ENCODE results near the gene EBF3. TPM values are rescaled to one million over a fixed set of nuclear protein-coding genes. Genes with fewer than 3 reads are reported as not detected.

The EBF3 gene
- total RNA-seq, 1 donor from 2014 or later, result 21.9 TPM

- DNase-seq (ENCODE audit: low read depth), result no peak
Observed at GRCh38 chr10:129855836-129856563, 108.1 kb downstream of the EBF3 start.

GRCh38 chr10:129854796-129855705 is 109.0 kb downstream of the EBF3 start:
- no peak for DNase-seq (ENCODE audit: low read depth)

- DNase-seq (ENCODE audit: low read depth), result no peak
Observed at GRCh38 chr10:129854158-129854557, 109.9 kb downstream of the EBF3 start.

- DNase-seq (ENCODE audit: low read depth), result peak; percentile 28
Observed at GRCh38 chr10:129853562-129853903, 110.5 kb downstream of the EBF3 start.

GRCh38 chr10:129852829-129853561 is 111.1 kb downstream of the EBF3 start:
- no peak for DNase-seq (ENCODE audit: low read depth)

- no peak for DNase-seq (ENCODE audit: low read depth)
Observed at GRCh38 chr10:129851941-129852640, 112.0 kb downstream of the EBF3 start.

GRCh38 chr10:129850790-129851189 is 113.3 kb downstream of the EBF3 start:
- no peak for DNase-seq (ENCODE audit: low read depth)

GRCh38 chr10:129850316-129850715 is 113.8 kb downstream of the EBF3 start:
- DNase-seq (ENCODE audit: low read depth), result no peak

- no peak for DNase-seq (ENCODE audit: low read depth)
Observed at GRCh38 chr10:129849853-129850252, 114.2 kb downstream of the EBF3 start.

- no peak for DNase-seq (ENCODE audit: low read depth)
Observed at GRCh38 chr10:129849452-129849750, 114.7 kb downstream of the EBF3 start.

- no peak for DNase-seq (ENCODE audit: low read depth)
Observed at GRCh38 chr10:129848696-129849451, 115.2 kb downstream of the EBF3 start.

GRCh38 chr10:129847741-129848483 is 116.2 kb downstream of the EBF3 start:
- no peak for DNase-seq (ENCODE audit: low read depth)

- DNase-seq (ENCODE audit: low read depth), result no peak
Observed at GRCh38 chr10:129846991-129847391, 117.1 kb downstream of the EBF3 start.

GRCh38 chr10:129845111-129845753 is 118.8 kb downstream of the EBF3 start:
- DNase-seq (ENCODE audit: low read depth), result no peak

GRCh38 chr10:129844216-129844766 is 119.8 kb downstream of the EBF3 start:
- DNase-seq (ENCODE audit: low read depth), result no peak

GRCh38 chr10:129843702-129844101 is 120.4 kb downstream of the EBF3 start:
- no peak for DNase-seq (ENCODE audit: low read depth)

GRCh38 chr10:129843131-129843541 is 120.9 kb downstream of the EBF3 start:
- DNase-seq (ENCODE audit: low read depth), result no peak

GRCh38 chr10:129842031-129842430 is 122.0 kb downstream of the EBF3 start:
- no peak for DNase-seq (ENCODE audit: low read depth)

GRCh38 chr10:129841590-129841989 is 122.5 kb downstream of the EBF3 start:
- no peak for DNase-seq (ENCODE audit: low read depth)

All from myocyte (in vitro differentiated cells).